GM19324 (cell line): ENCODE results near the gene MRS2.
"Not testable (repeated sequence)": the region's sequence is repeated elsewhere in the genome, so short reads cannot be mapped to it uniquely, and the experiment has no call there.

Experiments
- ATAC-seq: cut with Tn5 transposase; IDR thresholded peaks from one replicate; pipeline ENCODE4 v1.9.1; 2021; ENCODE audit warnings: mild to moderate bottlenecking, moderate library complexity; ENCODE audit not compliant: unreplicated experiment, low FRiP score

MRS2 gene

GRCh38 chr6:24385536-24386269 lies 17.0 kb upstream of the MRS2 start:
- ATAC-seq, result no peak

- no peak for ATAC-seq
Measured at GRCh38 chr6:24387818-24388217, 14.9 kb upstream of the MRS2 start.

GRCh38 chr6:24391208-24391607 lies 11.5 kb upstream of the MRS2 start:
- no peak for ATAC-seq

GRCh38 chr6:24391756-24392405 lies 10.9 kb upstream of the MRS2 start:
- no peak for ATAC-seq

GRCh38 chr6:24394061-24394779 lies 8.5 kb upstream of the MRS2 start:
- ATAC-seq, result no peak

GRCh38 chr6:24394780-24395437 lies 7.8 kb upstream of the MRS2 start:
- ATAC-seq, result no peak

- ATAC-seq, result no peak
Measured at GRCh38 chr6:24396824-24397223, 5.9 kb upstream of the MRS2 start.

- no peak for ATAC-seq
Measured at GRCh38 chr6:24397631-24398030, 5.1 kb upstream of the MRS2 start.

GRCh38 chr6:24400045-24401039 lies 2.4 kb upstream of the MRS2 start:
- not testable (repeated sequence) for ATAC-seq

- ATAC-seq, result no peak
Measured at GRCh38 chr6:24401458-24401857, 1.3 kb upstream of the MRS2 start.

- ATAC-seq, result no peak
Measured at GRCh38 chr6:24403501-24403824, 727 bp downstream of the MRS2 start.

- no peak for ATAC-seq
Measured at GRCh38 chr6:24405262-24405661, 2.5 kb downstream of the MRS2 start.

GRCh38 chr6:24408719-24409410 lies 6.1 kb downstream of the MRS2 start:
- peak; percentile 87 for ATAC-seq

- ATAC-seq, result no peak
Measured at GRCh38 chr6:24410622-24411021, 7.9 kb downstream of the MRS2 start.

- no peak for ATAC-seq
Measured at GRCh38 chr6:24412294-24412693, 9.6 kb downstream of the MRS2 start.

- ATAC-seq, result not testable (repeated sequence)
Measured at GRCh38 chr6:24414531-24414930, 11.8 kb downstream of the MRS2 start.

- ATAC-seq, result no peak
Measured at GRCh38 chr6:24415753-24416152, 13.0 kb downstream of the MRS2 start.

GRCh38 chr6:24419526-24419925 lies 16.8 kb downstream of the MRS2 start:
- ATAC-seq, result no peak

GRCh38 chr6:24425091-24425490 lies 22.4 kb downstream of the MRS2 start:
- no peak for ATAC-seq
